HPDE6-E6E7 (cell line): ENCODE results near the gene DNAJC4.

ENCODE experiments used
- DNase-seq: peaks from one replicate; pipeline ENCODE4 v3.0.0; 2011; ENCODE audit warnings: missing footprints; ENCODE audit errors: extremely low spot score

The DNAJC4 gene

GRCh38 chr11:64230171-64230984 is at the start of gene DNAJC4:
Gene DNAJC4, plus strand, starts transcription at chr11:64230548. Its CDS starts 307 bp downstream, at chr11:64230855.
- peak; percentile 71 for DNase-seq

- DNase-seq: no peak
These were observed 49.5 kb upstream of the DNAJC4 start for GRCh38 chr11:64180891-64181290.

GRCh38 chr11:64181506-64182411 is 48.6 kb upstream of the DNAJC4 start:
- DNase-seq: peak; percentile 89

GRCh38 chr11:64183890-64184289 is 46.5 kb upstream of the DNAJC4 start:
- no peak for DNase-seq

GRCh38 chr11:64185175-64185692 is 45.1 kb upstream of the DNAJC4 start:
- peak; percentile 67 for DNase-seq

GRCh38 chr11:64185693-64186491 is 44.5 kb upstream of the DNAJC4 start, which contains the start of gene STIP1:
Gene STIP1, plus strand, starts transcription at chr11:64186171. Its CDS starts 91 bp downstream, at chr11:64186262.
- DNase-seq: peak; percentile 99

GRCh38 chr11:64186492-64187165 is 43.7 kb upstream of the DNAJC4 start:
- no peak for DNase-seq

- no peak for DNase-seq
These were observed 37.9 kb upstream of the DNAJC4 start for GRCh38 chr11:64192434-64192833.

GRCh38 chr11:64196626-64197025 is 33.7 kb upstream of the DNAJC4 start:
- DNase-seq: no peak

- DNase-seq: no peak
These were observed 31.8 kb upstream of the DNAJC4 start for GRCh38 chr11:64198511-64198910.

GRCh38 chr11:64201543-64201942 is 28.8 kb upstream of the DNAJC4 start:
- DNase-seq: no peak

GRCh38 chr11:64202992-64203391 is 27.4 kb upstream of the DNAJC4 start:
- DNase-seq: no peak

GRCh38 chr11:64203421-64204079 is 26.8 kb upstream of the DNAJC4 start:
- DNase-seq: no peak

GRCh38 chr11:64204080-64204440 is 26.3 kb upstream of the DNAJC4 start:
- no peak for DNase-seq

GRCh38 chr11:64204464-64204989 is 25.8 kb upstream of the DNAJC4 start:
- DNase-seq: peak; percentile 93

GRCh38 chr11:64206457-64207255 is 23.7 kb upstream of the DNAJC4 start, which contains the start of gene FERMT3:
Gene FERMT3, plus strand, starts transcription at chr11:64206721. Its CDS starts 644 bp downstream, at chr11:64207365.
- DNase-seq: no peak

- no peak for DNase-seq
These were observed 22.9 kb upstream of the DNAJC4 start for GRCh38 chr11:64207256-64208085.

GRCh38 chr11:64208086-64208795 is 22.1 kb upstream of the DNAJC4 start:
- DNase-seq: no peak
